WTC11 (cell line): ENCODE results near the gene GHR.

ENCODE experiments used
- ATF3 ChIP-seq: sonication (generic); formaldehyde crosslinking; conservative IDR thresholded peaks from 2 replicates; pipeline ENCODE4 v1.8.1; 2022; ENCODE audit warnings: mild to moderate bottlenecking, missing genetic modification reagents
- ATF6 ChIP-seq: sonication (generic); formaldehyde crosslinking; IDR thresholded peaks from 2 replicates; pipeline ENCODE4 v1.8.1; 2023; ENCODE audit warnings: mild to moderate bottlenecking, missing genetic modification reagents
- CREB1 ChIP-seq: sonication (generic); formaldehyde crosslinking; IDR thresholded peaks from 2 replicates; pipeline ENCODE4 v1.8.0; 2023; ENCODE audit warnings: mild to moderate bottlenecking, missing genetic modification reagents
- CTCF ChIP-seq: fragments of 200-600 bp; IDR thresholded peaks from 2 replicates; pipeline ENCODE4 v1.8.0; 2022; ENCODE audit warnings: antibody characterized with exemption
- ELF4 ChIP-seq: sonication (generic); formaldehyde crosslinking; IDR thresholded peaks from 2 replicates; pipeline ENCODE4 v1.8.1; 2022; ENCODE audit warnings: low read depth, mild to moderate bottlenecking, moderate library complexity, missing genetic modification reagents
- FOXP1 ChIP-seq: sonication (generic); formaldehyde crosslinking; IDR thresholded peaks from 2 replicates; pipeline ENCODE4 v1.8.0; 2022; ENCODE audit warnings: missing genetic modification reagents, mild to moderate bottlenecking, moderate library complexity, borderline replicate concordance
- HMGA2 ChIP-seq: fragments of 250-450 bp; sonication (Bioruptor Pico); IDR thresholded peaks from 2 replicates; pipeline ENCODE4 v1.4.0; 2021; ENCODE audit warnings: mild to moderate bottlenecking, moderate library complexity
- KAT7 ChIP-seq: sonication (generic); formaldehyde crosslinking; IDR thresholded peaks from 2 replicates; pipeline ENCODE4 v1.8.1; 2023; ENCODE audit warnings: missing genetic modification reagents, mild to moderate bottlenecking, borderline replicate concordance
- MXD4 ChIP-seq: fragments of 250-450 bp; sonication (Bioruptor Pico); IDR thresholded peaks from 2 replicates; pipeline ENCODE4 v1.8.0; 2021; ENCODE audit warnings: mild to moderate bottlenecking, moderate library complexity, borderline replicate concordance
- PREB ChIP-seq: sonication (generic); formaldehyde crosslinking; IDR thresholded peaks from 2 replicates; pipeline ENCODE4 v1.8.1; 2022; ENCODE audit warnings: mild to moderate bottlenecking, missing genetic modification reagents, moderate library complexity, borderline replicate concordance
- TCF7 ChIP-seq: sonication (generic); formaldehyde crosslinking; IDR thresholded peaks from 2 replicates; pipeline ENCODE4 v1.8.0; 2022; ENCODE audit warnings: mild to moderate bottlenecking, low read depth, missing genetic modification reagents, moderate library complexity
- TP53 ChIP-seq: sonication (generic); formaldehyde crosslinking; IDR thresholded peaks from 2 replicates; pipeline ENCODE4 v1.8.1; 2023; ENCODE audit warnings: mild to moderate bottlenecking, missing genetic modification reagents
- ZNF425 ChIP-seq: fragments of 250-450 bp; sonication (Bioruptor Pico); conservative IDR thresholded peaks from 2 replicates; pipeline ENCODE4 v1.9.0; 2021; ENCODE audit warnings: mild to moderate bottlenecking

- TF ChIP-seq HMGA2 (CRISPR knock-in tag): no peak
- TF ChIP-seq TCF7: no peak
- TF ChIP-seq PREB (CRISPR knock-in tag): no peak
- no peak for TF ChIP-seq MXD4 (CRISPR knock-in tag)
- no peak for TF ChIP-seq ATF6 (CRISPR knock-in tag)
- TF ChIP-seq CTCF: no peak
- TF ChIP-seq TP53 (CRISPR knock-in tag): no peak
- no peak for TF ChIP-seq ATF3
- no peak for TF ChIP-seq CREB1 (CRISPR knock-in tag)
- no peak for TF ChIP-seq FOXP1 (CRISPR knock-in tag)
- TF ChIP-seq ZNF425 (CRISPR knock-in tag): no peak
- no peak for TF ChIP-seq KAT7 (CRISPR knock-in tag)
- no peak for TF ChIP-seq ELF4
Observed at GRCh38 chr5:42552597-42552996, 129.4 kb downstream of the GHR start.
